ENCODE results near the gene GTF2H1.
A peak's percentile ranks its signal among the peaks of the same experiment; 100 is the strongest.

GTF2H1 gene

DNA sequence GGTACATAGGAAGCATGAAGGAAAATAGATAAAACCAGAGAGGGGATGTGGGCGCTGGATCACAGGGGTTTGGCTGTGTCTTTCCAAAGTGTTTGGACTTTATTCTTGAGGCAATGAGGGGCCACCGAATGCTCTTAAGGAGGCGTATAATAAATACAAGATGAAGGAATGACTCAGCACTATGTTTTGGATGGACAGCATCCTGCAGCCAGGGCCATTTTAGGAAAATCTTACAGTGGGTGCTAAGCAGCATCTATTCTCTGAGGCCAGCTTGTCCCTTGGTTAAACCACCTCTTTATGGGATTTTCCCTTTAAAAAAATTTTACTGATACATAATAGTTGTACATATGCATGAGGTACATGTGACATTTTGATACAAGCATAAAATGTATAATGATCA lies 67.7 kb downstream of the GTF2H1 start:
- Histone ChIP-seq H3K9me2 (ENCODE audit: low read depth, low read length) (no peaks in the 10 kb centered on the region), H3K27ac (ENCODE audit: low read depth, low read length, poor library complexity, severe bottlenecking) (no peak overlapping the region), H3K27me3 (ENCODE audit: insufficient read depth, low read length) (no peaks in the 10 kb centered on the region), H3K79me2 (ENCODE audit: insufficient read depth, low read length) (peaks cover 6% of the 10 kb centered on the region), H3K4me2 (ENCODE audit: low read length) (no peak overlapping the region), H3K9me3 (ENCODE audit: low read length) (no peaks in the 10 kb centered on the region), H3K9ac (ENCODE audit: low read length) (no peak overlapping the region), H4K20me1 (ENCODE audit: insufficient read depth, low read length) (no peaks in the 10 kb centered on the region), H3F3A (ENCODE audit: insufficient read depth, low read length) (no peaks in the 10 kb centered on the region), H2AFZ (ENCODE audit: low read length) (no peak overlapping the region), H3K4me1 (ENCODE audit: insufficient read depth, low read length, severe bottlenecking) (peaks cover 8% of the 10 kb centered on the region), H3K4me3 (ENCODE audit: low read depth, low read length, poor library complexity, severe bottlenecking) (no peak overlapping the region), H3K36me3 (ENCODE audit: insufficient read depth, low read length) (peaks cover 7% of the 10 kb centered on the region)
- TF ChIP-seq, protein P1, sequence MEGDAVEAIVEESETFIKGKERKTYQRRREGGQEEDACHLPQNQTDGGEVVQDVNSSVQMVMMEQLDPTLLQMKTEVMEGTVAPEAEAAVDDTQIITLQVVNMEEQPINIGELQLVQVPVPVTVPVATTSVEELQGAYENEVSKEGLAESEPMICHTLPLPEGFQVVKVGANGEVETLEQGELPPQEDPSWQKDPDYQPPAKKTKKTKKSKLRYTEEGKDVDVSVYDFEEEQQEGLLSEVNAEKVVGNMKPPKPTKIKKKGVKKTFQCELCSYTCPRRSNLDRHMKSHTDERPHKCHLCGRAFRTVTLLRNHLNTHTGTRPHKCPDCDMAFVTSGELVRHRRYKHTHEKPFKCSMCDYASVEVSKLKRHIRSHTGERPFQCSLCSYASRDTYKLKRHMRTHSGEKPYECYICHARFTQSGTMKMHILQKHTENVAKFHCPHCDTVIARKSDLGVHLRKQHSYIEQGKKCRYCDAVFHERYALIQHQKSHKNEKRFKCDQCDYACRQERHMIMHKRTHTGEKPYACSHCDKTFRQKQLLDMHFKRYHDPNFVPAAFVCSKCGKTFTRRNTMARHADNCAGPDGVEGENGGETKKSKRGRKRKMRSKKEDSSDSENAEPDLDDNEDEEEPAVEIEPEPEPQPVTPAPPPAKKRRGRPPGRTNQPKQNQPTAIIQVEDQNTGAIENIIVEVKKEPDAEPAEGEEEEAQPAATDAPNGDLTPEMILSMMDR (IDR thresholded peaks at IDR 0.05; ENCODE audit: low read length), result no peak
- no peak for TF ChIP-seq EZH2 (IDR thresholded peaks at IDR 0.05; ENCODE audit: borderline replicate concordance, low read length)

DNA sequence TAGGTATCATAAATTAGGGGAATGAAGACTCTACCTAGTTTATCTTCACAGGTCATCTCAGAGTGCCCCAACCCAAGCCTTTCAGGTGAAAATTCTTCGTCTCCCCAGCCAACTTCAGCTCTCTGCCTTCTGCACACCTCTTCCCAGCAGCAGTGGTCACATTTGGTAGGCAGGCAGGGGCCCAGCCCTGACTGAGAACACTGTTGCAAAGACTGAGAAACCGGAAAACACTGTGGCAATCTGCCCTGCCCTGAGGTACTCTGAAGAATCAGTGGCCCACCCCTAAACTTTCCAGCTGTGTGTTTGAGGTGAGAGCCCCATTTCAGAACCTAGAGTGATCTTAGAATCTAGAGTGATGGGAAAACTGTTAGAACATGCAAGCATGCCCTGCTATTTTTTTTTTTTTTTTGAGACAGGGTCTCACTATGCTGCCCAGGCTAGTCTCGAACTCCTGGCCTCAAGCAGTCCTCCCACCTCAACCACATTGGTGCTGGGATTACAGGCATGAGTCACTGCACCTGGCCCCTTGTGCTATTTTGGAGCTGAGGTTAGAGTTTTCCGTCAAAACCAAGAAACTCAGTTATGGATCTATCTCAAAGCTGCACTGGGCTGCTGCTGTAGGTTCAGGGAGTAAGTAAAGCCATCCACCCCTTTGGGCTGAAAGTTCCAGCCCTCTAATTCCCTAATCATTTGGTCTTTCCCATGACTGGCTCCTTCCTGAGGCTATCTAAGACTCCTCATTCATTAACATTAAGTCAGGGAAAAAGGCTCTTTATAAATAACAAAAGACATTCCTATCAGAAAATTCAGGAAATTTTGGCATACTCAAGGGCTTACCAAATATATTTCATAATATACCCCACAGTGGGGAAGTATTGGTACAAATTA lies 70.3 kb downstream of the GTF2H1 start:
- Histone ChIP-seq H3K9me3 (ENCODE audit: low read length) (no peaks in the 10 kb centered on the region), H3K9me2 (ENCODE audit: low read depth, low read length) (no peaks in the 10 kb centered on the region), H3K4me1 (ENCODE audit: insufficient read depth, low read length, severe bottlenecking) (peaks cover 18% of the 10 kb centered on the region), H3K27me3 (ENCODE audit: insufficient read depth, low read length) (no peaks in the 10 kb centered on the region), H4K20me1 (ENCODE audit: insufficient read depth, low read length) (peaks cover 10% of the 10 kb centered on the region), H3K4me3 (ENCODE audit: low read depth, low read length, poor library complexity, severe bottlenecking) (no peak overlapping the region), H3K9ac (ENCODE audit: low read length) (no peak overlapping the region), H2AFZ (ENCODE audit: low read length) (no peak overlapping the region), H3K4me2 (ENCODE audit: low read length) (no peak overlapping the region), H3K36me3 (ENCODE audit: insufficient read depth, low read length) (peaks cover 29% of the 10 kb centered on the region), H3K79me2 (ENCODE audit: insufficient read depth, low read length) (peaks cover 27% of the 10 kb centered on the region), H3F3A (ENCODE audit: insufficient read depth, low read length) (no peaks in the 10 kb centered on the region), H3K27ac (ENCODE audit: low read depth, low read length, poor library complexity, severe bottlenecking) (no peak overlapping the region)
- no peak for TF ChIP-seq EZH2 (IDR thresholded peaks at IDR 0.05; ENCODE audit: borderline replicate concordance, low read length)
- TF ChIP-seq, protein P1 (IDR thresholded peaks at IDR 0.05; ENCODE audit: low read length), result no peak

DNA sequence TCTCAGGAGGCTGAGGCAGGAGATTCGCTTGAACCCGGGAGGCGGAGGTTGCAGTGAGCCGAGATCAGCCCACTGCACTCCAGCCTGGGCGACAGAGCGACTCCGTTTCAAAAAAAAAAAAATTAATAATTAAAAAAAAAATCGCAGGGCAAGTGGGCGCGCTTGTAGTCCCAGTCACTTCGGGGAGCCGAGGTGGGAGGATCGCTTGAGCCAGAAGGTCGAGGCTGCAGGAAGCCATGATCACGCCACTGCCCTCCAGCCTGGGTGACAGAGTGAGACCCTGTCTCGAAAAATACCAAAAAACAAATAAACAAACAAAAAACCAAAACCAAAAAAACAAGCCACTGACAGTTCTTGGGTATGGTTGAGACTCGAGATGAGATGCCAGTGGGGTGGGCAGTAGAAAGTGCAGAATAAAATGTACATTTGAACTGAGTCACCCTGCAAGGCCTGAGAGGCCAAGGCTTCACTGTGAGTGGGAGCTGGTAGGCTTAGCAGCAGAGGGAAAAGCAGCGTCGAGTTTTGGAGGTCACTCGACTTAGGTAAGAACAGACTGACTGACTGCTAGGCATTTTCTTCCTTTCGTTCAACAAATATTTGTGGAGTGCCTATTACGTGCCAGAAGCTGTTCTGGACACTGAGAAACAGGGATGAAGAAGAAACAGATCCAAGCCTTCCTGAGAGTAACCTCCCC lies 71.4 kb downstream of the GTF2H1 start:
- peaks cover 18% of the 10 kb centered on the region for H3K4me1 ChIP-seq (ENCODE audit: insufficient read depth, low read length, severe bottlenecking)
- H3K36me3 ChIP-seq (ENCODE audit: insufficient read depth, low read length), result peaks cover 40% of the 10 kb centered on the region
- no peaks in the 10 kb centered on the region for H3K9me2 ChIP-seq (ENCODE audit: low read depth, low read length)
- no peaks in the 10 kb centered on the region for H3F3A ChIP-seq (ENCODE audit: insufficient read depth, low read length)
- H3K9ac ChIP-seq (ENCODE audit: low read length), result peak overlapping the region; percentile 96
- H3K4me2 ChIP-seq (ENCODE audit: low read length), result peak overlapping the region; percentile 64
- H2AFZ ChIP-seq (ENCODE audit: low read length), result peak overlapping the region; percentile 42
- H3K4me3 ChIP-seq (ENCODE audit: low read depth, low read length, poor library complexity, severe bottlenecking), result peak overlapping the region; percentile 98
- H3K9me3 ChIP-seq (ENCODE audit: low read length), result no peaks in the 10 kb centered on the region
- H3K27ac ChIP-seq (ENCODE audit: low read depth, low read length, poor library complexity, severe bottlenecking), result peak overlapping the region; percentile 70
- peaks cover 31% of the 10 kb centered on the region for H3K79me2 ChIP-seq (ENCODE audit: insufficient read depth, low read length)
- TF ChIP-seq, protein P1 (IDR thresholded peaks at IDR 0.05; ENCODE audit: low read length), result no peak
- no peak for TF ChIP-seq EZH2 (IDR thresholded peaks at IDR 0.05; ENCODE audit: borderline replicate concordance, low read length)
- H4K20me1 ChIP-seq (ENCODE audit: insufficient read depth, low read length), result peaks cover 10% of the 10 kb centered on the region
- no peaks in the 10 kb centered on the region for H3K27me3 ChIP-seq (ENCODE audit: insufficient read depth, low read length)
